Activated gamma-delta T cell treated with Interleukin-2 at 50 U/mL for 16 hours (primary cell): ENCODE measurements around the gene MT1HL1.
"Not testable (repeated sequence)": the region's sequence is repeated elsewhere in the genome, so short reads cannot be mapped to it uniquely, and the experiment has no call there.

Experiments
- DNase-seq: peaks from one replicate; pipeline ENCODE4 v3.0.0-alpha.2; 2020

MT1HL1 gene

DNA sequence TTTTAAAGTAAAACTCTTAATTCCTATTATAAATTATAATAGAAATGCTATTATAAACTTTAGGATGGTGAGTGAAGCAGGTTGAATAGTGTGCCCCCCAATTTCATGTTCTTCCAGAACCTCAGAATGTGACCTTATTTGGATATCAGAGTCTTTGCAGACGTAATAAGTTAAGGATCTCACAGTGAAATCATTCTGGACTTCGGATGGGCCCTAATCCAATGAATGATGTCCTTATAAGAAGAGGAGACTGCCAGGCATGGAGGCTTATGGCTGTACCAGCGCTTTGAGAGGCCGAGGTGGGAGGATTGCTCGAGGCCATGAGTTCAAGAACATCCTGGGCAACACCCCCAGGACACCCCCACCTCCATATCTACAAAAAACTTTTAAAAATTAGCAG lies 9.4 kb upstream of the MT1HL1 start:
- DNase-seq = no peak

DNA sequence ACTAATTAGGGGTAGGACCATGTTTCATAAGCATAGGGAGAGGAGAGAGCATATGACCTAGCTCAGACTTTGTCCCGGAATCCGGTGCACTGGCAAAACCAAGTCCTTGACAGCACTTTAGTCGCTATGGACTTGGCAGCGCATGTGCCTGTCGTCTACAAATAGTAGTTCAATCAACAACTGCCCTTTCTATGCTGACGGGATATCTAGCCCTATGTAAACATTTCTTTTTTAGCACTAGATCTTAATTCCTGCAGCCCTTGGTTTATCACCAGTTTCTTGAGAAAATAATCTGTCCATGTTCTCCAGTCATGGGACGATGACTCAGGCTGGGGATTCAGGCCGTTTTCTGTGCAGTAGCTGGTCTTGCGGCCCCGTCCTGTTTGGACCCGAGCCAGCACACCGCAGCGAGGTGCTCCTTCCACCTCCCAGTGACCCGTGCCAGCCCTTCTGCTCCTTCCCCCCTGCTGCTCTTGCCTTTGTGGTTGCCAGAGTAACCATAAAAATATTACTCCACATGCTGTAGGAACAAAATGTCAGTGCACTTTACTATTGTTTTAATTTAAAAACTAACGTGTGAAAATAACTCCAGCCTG lies 8.6 kb upstream of the MT1HL1 start:
- no peak for DNase-seq

DNA sequence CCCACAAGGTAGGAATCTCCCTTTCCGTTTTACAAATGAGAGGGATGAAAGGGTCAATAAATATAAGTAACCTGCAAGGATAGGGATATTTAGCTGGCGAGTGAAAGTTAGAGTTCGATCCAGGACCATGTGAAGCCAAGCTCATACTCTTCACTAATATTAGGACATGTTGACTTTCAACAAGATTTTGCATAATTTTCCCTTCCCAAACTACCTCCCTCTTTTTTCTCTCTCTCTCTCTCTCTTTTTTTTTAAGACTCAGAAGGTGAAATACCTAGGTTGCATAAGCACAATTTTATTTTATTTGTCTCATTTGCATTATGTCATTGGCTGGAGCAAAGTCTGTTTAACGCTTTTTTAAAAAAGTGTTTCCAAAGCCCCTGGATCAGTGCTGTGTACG lies 8.1 kb upstream of the MT1HL1 start:
- no peak for DNase-seq

DNA sequence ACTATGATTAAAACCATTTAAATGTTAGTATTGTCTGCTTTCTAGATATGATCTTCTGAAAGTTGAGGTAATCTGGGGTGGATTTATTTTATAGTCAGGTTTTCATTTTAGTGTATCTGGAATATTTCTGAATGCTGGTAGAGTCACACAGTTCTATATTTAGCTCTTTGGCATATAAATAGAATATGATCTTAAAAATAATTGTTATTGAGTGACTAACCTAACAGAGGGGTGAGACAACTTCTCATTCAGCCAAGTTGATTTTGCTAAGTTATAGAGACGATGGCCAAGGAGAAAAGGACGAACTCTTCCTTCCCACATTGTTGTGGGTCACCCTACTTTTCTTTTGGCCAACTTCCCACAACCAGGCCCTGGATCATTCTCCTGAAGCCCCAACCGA lies 7.2 kb upstream of the MT1HL1 start:
- DNase-seq = no peak

DNA sequence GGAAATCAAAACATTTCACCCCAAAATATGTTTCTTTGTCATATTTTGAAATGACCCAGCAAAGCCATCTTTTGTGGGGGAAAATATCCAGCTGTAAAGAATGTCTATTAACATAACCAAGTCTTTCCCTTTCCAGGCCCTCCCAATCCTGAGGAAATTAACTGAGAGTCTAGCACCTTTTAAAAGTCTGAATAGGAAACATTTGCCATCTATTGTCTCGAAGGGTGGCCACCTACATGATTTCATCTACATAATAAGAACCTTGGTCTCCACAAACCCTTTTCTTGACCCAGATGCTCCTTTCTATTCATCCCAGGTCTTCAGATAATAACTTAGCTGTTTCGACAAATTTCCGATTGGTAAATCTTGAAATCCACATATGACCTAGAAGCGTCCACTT lies 5.4 kb upstream of the MT1HL1 start:
- no peak for DNase-seq

DNA sequence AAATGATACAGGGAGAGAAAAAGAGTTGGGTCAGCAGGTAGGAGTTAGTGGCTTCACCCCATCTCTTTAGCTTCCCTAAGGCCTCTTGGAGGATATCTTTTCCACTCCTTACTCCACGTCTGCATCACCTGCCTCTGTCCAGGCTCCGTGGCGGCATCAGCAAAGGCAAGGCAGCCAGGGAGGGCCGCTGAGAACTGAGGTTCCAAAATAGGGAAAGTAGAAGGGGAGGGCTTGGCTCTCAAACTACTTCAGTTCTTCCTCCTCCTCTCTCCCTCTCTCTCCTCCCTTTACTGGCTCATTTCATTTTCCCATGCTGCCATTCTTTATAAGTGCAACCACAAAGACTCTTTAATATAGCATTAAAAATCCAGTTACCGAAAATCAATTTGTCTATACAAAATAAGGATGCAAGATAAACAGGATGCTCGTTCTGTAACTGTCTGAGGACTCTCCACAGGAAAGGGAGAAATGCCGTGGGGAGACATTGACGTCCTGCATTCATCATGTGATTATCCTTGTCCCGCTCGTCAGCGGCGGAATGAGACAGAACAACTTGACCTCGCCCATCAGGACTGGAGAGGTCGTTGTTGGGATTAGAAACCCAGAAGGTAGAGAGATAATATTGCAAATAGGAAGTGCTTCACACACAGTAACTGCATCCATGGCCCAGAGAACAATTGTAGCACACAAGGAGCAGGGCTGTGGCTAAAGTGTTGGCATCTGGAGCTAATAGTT lies 3.1 kb upstream of the MT1HL1 start:
- no peak for DNase-seq

DNA sequence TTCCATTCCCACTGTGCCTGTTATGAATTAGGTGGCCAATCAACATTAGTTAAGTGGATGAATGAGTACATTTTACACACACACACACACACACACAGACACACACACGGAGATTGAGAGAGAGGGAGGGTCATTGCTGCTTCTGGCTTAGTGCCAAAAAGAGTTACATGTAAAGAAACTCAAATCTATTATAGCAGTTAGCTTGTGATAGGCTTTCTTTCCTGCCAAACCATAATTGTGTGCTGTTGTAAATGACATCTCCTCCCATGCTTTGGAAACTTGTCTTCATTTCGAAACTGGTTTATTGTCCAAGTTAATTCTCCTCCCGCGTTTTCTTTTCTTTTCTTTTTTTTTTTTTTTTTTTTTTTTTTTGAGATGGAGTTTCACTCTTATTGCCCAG lies 1.4 kb upstream of the MT1HL1 start:
- DNase-seq = no peak

DNA sequence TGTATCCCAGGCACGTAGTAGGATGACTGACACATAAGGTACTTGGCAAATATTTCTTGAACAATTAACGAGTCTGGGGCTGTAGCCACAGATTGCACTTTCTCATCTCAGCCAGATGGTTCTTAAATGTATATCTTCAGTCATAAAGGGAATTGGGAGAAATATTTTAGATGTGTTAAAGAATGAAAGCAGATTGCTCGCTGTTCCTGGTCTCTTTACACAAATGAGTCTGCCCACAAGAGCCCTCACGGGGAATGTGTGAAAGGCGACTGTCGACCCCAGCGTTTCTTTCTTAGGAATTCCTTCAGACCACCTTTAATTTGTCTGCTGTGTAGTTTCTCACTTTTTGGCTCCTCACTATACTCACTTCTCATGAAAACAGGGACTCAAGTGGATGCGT lies 725 bp downstream of the MT1HL1 start:
- no peak for DNase-seq

DNA sequence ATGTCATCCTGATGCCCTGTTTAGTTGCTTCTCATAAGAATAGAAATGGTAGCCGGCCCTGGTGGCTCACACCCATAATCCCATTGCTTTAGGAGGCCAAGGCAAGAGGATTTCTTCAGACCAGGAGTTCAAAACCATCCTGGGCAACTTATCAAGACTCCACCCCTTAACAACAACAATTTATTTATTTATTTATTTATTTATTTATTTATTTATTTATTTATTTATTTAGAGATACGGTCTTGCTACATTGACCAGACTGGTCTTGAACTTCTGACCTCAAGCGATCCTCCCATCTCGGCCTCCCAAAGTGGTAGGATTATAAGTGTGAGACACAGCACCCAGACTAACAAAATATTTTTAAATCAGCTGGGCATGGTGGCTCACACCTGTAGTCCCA lies 4.0 kb downstream of the MT1HL1 start:
- DNase-seq = no peak

DNA sequence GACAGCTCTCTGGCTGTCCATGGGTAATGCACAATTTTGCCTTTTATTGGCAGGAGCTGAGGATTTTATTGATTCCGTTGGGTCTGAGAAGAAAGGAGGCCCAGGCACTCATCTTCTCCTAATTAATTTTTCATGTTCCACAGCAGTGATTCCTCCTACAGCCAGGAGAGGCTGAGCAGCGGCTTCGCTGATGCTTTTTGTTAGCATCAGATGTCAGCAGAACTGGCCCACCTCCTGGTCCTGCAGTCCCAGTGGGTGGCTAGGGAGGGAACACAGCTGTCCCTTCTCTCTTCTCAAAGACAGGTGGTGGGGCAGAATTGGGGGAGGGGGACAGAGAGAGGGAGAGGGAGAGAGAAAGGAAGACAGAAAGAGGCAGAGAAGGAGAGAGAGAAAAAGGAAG lies 5.7 kb downstream of the MT1HL1 start:
- DNase-seq = no peak

DNA sequence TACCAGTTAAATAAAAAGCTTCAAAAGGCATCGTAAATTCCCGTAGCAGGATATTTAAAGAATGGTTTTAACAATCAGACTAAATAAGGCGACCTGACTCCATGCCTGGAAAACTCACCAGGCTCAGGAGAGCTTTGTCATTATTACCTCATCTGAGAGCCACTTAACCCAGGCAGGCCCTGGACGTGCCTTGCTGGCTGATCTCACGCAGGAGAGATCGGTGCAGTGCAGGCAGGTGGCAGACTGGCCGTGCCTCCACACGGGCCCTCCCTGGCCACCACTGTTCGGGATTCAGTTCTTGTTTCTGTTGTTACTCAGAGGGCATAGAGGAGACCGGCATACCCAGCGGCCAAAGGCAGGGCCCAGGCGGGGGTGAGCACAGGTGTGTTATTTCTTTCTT lies 6.4 kb downstream of the MT1HL1 start:
- DNase-seq = no peak

DNA sequence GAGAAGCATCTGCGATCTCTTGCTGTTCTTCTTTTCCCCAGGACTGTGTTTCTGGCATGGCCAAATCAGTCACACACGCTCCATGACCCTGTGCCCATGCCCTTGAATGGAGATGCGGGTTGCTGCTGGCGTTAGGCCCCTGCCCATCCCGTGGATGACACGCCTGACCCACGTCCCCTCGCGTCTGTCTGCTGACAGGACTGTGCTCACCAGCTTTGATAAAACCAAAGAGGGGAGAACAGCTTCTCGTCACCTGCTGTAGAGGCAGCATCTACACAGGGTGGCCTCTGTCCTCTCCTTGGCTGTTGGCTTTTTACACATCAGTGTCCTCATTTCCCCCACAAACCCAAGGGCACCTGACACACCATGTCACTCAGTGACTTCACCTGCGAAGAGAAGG lies 6.9 kb downstream of the MT1HL1 start:
- no peak for DNase-seq

DNA sequence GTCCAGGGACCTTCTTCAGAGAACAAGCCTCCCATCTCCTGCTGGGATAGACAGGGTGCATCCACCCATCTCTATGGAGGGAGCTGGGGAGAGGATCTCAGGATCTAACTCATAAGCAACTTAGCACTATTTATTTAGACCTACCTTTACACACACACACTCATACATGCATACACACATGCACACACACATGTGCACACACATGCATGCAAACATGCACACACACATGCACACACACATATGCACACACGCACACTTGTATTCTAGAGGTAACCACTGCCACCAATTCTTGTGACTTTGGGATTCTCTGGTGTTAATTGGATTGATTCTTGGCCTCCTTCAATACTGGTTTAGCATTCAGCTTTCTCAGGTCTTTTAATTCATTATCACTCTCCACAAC lies 9.8 kb downstream of the MT1HL1 start:
- no peak for DNase-seq

DNA sequence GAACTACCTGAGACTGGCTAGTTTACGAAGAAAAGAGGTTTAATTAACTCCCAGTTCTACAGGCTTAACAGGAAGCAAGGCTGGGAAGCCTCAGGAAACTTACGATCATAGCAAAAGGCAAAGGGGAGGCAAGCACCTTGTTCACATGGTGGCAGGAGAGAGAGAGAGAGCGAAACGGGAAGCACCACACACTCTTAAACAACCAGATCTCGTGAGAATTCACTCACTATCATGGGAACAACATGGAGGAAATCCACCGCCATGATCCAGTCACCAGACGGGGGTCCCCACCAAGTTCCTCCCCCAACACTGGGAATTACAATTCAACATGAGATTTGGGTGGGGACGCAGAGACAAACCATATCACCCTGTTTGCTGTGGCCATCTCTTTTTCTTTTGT lies 11.8 kb downstream of the MT1HL1 start:
- DNase-seq = no peak

DNA sequence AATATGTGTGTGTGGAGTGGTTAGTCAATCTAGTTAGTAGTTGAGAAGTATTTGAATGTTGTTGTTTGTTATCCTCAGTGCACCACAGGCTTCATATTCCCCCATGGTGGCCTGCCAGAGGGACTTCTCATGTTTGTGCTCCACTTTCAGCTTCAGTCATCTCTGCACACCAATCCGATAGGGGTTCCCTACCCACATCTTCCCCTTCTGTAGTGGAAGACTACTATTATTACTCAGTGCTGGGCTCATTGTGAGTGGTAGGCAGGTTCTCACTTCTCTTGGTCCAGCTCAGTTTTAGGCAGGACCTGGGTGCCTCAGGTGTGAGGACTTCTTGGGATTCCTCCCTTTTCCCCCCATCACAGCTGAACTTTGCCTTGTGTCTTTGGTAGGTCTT lies 14.2 kb downstream of the MT1HL1 start:
- DNase-seq = no peak

DNA sequence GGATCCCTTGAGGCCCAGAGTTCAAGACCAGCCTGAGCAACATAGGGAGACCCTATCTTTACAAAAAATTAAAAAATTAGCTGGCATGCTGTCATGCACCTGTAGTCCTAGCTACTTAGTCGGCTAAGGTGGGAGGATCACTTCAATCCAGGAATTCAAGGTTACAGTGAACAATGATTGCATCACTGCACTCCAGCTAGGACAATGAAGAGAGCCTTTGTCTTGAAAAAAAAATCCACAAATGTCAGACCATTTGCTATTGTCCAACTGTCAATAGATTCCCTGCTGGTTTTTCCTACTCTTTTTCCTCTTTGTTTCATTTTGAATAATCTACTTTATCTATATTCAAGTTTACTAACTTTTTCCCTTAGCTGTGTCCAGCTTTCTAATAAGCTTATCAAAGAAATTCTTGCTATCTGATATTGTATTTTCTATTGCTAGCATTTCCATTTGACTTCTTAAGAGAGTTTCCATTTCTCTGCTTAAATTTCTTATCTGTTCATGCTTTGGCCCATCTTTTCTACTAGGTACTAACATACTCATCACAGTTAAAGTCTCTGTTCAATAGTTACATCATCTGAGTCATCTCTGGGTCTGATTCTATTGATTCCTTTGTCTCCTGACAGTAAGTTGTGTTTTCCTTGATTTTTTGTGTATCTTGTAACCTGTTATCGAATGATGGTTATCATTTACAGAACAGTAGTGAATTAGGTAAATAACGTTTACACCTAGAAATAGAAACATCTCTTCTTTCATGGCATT lies 14.8 kb downstream of the MT1HL1 start:
- DNase-seq = no peak

DNA sequence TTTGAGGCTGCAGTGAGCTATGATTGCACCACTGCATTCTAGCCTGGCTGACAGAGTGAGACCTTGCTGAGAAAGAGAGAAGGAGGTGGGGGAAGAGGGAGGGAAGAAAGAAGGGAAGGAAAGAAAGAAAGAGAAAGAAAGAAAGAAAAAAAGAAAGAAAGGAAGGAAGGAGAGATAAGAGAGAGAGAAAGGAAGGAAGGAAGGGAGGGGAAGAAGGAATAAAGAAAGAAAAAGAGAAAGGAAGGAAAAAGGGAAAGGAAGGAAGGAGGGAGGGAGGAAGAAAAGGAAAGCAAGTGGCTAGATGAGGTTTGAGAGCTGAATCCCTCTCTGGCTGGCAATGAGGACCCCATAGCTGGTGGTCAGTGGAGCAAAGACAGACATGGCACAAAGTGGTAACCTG lies 20.4 kb downstream of the MT1HL1 start:
- no peak for DNase-seq

DNA sequence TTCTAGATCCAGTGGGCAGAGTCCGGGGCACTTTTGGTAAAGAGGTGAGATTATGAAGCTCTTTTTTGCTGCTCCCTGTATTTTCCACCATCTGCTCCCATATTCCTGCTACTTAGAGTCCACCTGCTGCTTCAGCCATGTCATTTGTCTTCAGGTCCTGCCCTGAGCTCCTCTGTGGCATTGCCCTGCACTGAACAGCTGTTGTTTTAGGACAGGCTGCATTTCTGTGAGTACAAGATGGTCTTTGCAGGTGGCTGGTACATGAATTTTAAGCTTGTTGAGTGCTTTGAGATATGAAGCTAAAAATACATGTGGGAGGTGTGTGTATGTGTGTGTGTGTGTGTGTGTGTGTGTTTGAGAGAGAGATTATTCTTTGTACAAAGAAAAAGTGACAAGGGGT lies 21.9 kb downstream of the MT1HL1 start:
- DNase-seq = no peak

DNA sequence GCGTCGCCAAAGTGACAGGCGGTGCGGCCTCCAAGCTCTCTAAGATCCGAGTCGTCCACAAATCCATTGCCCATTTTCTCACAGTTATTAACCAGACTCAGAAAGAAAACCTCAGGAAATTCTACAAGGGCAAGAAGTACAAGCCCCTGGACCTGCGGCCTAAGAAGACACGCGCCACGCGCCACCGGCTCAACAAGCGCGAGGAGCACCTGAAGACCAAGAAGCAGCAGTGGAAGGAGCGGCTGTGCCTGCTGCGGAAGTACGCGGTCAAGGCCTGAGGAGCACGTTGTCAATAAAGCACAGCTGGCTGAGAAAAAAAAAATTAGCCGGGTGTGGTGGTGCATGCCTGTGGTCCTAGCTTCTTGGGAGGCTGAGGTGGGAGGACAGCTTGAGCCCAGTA lies 22.8 kb downstream of the MT1HL1 start:
- not testable (repeated sequence) for DNase-seq

DNA sequence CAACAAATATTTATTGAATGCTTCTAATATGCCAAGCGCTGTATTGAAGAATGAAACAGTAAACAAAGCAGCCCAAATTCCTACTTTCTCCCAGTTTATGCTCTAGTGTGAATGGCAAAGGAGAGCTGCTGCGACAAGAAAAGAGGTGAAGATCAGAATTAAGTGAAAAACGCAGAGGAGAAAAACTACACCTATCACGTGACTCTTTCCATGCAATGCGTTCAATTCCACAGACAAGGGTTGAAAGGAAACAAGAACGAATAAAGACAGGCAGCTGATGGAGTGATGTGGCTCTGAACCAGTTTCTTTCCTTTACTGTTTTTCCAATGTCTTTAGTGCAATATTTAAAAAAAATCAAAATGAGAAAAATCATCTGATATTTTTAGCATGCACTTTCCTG lies 23.6 kb downstream of the MT1HL1 start:
- DNase-seq = no peak

DNA sequence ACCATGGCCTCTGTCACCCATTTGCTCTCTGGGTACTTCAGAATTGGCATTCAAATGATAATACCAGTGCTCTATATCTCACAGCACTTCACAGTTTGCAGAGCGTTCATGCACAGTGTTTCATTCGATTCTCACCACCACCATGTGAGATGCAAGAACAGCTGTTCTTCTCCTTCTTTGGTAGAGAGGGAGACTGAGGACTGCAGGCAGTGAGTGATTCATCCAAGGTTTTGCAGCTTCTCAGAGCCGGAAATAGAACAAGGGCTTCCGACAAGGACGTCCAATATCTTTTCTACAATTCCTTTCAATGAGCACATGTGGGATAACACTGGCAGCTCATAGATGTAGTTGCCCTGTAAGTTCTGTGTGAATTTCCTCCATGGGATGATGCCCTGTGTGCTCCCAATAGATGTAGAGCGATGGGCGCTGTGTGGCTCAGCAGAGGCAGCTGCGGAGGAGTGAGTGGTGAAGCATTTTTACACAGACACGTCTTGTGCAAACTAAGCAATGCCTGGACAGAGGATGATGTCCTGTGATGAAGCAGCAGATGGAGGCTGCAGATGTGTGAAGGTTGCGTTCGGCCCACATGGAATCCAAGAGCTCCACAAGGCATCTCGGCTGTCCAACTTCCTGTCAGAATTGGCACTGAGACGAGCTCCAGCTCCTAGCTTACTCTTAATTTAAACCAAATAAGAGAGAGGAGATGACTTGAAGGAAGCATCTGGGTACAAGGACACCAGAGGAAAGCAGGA lies 24.9 kb downstream of the MT1HL1 start:
- no peak for DNase-seq

DNA sequence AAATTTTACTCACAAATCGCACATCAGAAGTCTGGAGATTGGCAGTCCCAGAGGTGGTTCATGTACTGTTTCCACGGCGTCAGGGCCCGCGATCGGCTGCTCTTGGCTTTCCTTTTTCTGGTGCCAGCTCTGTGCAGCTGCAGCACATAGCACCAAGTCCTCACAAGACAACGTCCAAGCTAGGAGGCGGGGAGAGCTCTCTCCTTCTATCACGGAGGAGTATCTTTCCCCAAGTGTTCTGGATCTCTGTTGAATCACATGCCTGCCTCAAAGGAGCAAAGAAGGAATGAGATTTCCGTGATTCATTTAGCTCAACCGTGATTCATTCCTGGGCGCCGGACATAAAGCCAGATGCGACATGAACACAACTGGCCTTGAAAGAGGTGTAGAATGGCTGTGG lies 25.5 kb downstream of the MT1HL1 start:
- DNase-seq = no peak

DNA sequence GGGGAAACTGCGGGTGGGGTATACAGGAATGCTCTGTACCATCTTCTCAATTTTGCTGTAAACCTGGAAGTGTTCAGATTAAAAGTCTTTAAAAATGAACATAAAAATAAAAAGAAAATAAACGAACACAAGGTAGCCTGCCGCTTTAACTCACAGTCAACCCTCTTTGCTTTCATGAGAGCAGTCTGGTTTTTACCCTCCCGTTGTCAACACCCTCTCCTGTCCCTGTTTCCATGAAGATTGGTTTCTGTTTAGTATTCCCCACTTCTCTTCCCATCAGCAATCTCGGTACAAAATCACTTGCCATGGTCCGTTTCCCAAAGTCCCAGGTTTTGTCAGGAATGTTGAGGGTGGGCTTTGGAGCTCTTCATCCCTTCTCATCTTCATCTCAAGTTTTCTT lies 28.8 kb downstream of the MT1HL1 start:
- no peak for DNase-seq

DNA sequence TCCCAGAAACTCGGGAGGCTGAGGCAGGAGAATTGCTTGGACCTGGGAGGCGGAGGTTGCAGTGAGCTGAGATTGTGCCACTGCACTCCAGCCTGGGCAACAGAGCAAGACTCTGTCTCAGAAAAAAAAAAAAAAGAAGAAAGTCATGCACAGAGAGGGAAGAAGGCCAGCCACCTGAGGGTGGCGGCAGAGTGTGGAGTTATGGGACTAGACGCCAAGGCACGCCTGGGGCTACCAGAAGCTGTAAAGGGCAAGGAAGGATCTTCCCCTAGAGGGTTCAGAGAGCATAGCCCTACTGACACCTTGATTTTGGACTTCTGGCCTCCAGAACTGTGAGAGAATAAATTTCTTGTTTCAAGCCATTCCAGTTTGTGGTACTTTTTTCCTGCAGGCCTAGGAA lies 30.2 kb downstream of the MT1HL1 start:
- DNase-seq = not testable (repeated sequence)
